GM23338 (cell line): ENCODE results near the gene APOM.

Experiments
- CREB1 ChIP-seq: fragments of 250-450 bp; sonication (Bioruptor Pico); IDR thresholded peaks from 2 replicates; pipeline ENCODE4 v1.5.0; 2020; ENCODE audit warnings: low read depth, mild to moderate bottlenecking, moderate library complexity
- POLR2AphosphoS5 ChIP-seq: IDR thresholded peaks from 2 replicates; pipeline ENCODE4 v1.6.1; 2016; ENCODE audit warnings: antibody characterized with exemption, low read depth

- TF ChIP-seq POLR2AphosphoS5: peak; percentile 62
- no peak for TF ChIP-seq CREB1 (CRISPR knock-in tag)
Observed at GRCh38 chr6:31652925-31653724, 2.6 kb upstream of the APOM start.
